Epithelial cell of proximal tubule (primary cell): ENCODE data around the gene SNRPA. TPM values are rescaled to one million over a fixed set of nuclear protein-coding genes. Genes with fewer than 3 reads are reported as not detected.
"Not testable (repeated sequence)": the region's sequence is repeated elsewhere in the genome, so short reads cannot be mapped to it uniquely, and the experiment has no call there.

Experiments
- DNase-seq: peaks from one replicate; pipeline ENCODE4 v3.0.0-alpha.2; 2011; ENCODE audit warnings: low read depth
- H3K4me3 ChIP-seq: 2 replicates; pipeline ENCODE4 v1.5.1; 2011; ENCODE audit warnings: low read depth, mild to moderate bottlenecking, low read length
- CTCF ChIP-seq: conservative IDR thresholded peaks from 2 replicates; pipeline ENCODE4 v1.5.1; 2012; ENCODE audit warnings: low read depth, mild to moderate bottlenecking, low read length
- total RNA-seq: library from RNA; depleted of rRNA; stranded (reverse); fragments of >200 nt; gene quantifications from 2 replicates; pipeline ENCODE4 v1.2.3, GENCODE V29; 2015

SNRPA gene
- total RNA-seq, 1 donor from 2014 or later = 169 TPM

GRCh38 chr19:40758491-40758890 lies 7.5 kb downstream of the SNRPA start:
- TF ChIP-seq CTCF = no peak

GRCh38 chr19:40759352-40759751 lies 8.3 kb downstream of the SNRPA start:
- TF ChIP-seq CTCF = no peak
- H3K4me3 ChIP-seq = no peak overlapping the region
- no peak for DNase-seq

More at GRCh38 chr19:40758491-40758890, 7.5 kb downstream of the SNRPA start:
- no peak for DNase-seq
- no peak overlapping the region for H3K4me3 ChIP-seq

GRCh38 chr19:40762754-40763470 lies 11.9 kb downstream of the SNRPA start:
- H3K4me3 ChIP-seq = no peak overlapping the region
- no peak for TF ChIP-seq CTCF
- DNase-seq = no peak

GRCh38 chr19:40763526-40763925 lies 12.5 kb downstream of the SNRPA start:
- DNase-seq = no peak
- no peak overlapping the region for H3K4me3 ChIP-seq
- TF ChIP-seq CTCF = no peak

- DNase-seq = no peak
- no peak overlapping the region for H3K4me3 ChIP-seq
- TF ChIP-seq CTCF = no peak
These were observed 13.0 kb downstream of the SNRPA start for GRCh38 chr19:40763963-40764362.

- not testable (repeated sequence) for DNase-seq, H3K4me3 ChIP-seq
These were observed 15.4 kb downstream of the SNRPA start for GRCh38 chr19:40766385-40766784.

GRCh38 chr19:40768869-40769268 lies 17.9 kb downstream of the SNRPA start:
- no peak for TF ChIP-seq CTCF
- no peak for DNase-seq
- no peak overlapping the region for H3K4me3 ChIP-seq

GRCh38 chr19:40771101-40771862 lies 20.3 kb downstream of the SNRPA start:
- not testable (repeated sequence) for DNase-seq, H3K4me3 ChIP-seq
